Umbilical cord (tissue), 2 donors: Measurements from ENCODE around the gene FFAR4. TPM values are rescaled to one million over a fixed set of nuclear protein-coding genes. Genes with fewer than 3 reads are reported as not detected.

Experiments used
- DNase-seq: peaks from one replicate; pipeline ENCODE4 v3.0.0-alpha.2; 2015; ENCODE audit warnings: low spot score
- total RNA-seq: library from RNA; depleted of rRNA; stranded (reverse); fragments of >200 nt; gene quantifications from one replicate; pipeline ENCODE4 v1.2.3, GENCODE V29; 2014; ENCODE audit warnings: low replicate concordance; ENCODE audit not compliant: insufficient read depth

Gene FFAR4
- total RNA-seq, 1 donor from 2014 or later, result 0.96 TPM

DNA sequence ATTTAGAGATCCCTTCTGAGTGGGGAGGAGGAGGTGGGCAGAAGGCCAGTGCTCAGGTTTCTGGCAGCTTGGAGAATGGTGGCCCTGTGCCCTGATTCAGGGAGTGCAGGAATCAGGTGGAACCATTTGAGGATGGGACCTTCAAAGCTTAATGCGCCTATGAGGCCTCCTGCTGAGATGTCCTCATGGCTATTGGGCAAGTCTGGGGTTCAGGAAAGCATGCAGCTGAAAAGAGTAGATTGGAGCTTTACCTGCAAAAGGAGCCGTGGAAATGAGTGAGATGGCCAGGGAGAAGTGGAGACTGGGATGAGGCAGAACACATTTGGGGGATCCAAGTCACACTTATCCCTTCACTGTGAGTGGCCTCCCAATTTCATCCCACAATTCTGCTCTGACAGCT is 6.1 kb downstream of the FFAR4 start:
- DNase-seq, result no peak

DNA sequence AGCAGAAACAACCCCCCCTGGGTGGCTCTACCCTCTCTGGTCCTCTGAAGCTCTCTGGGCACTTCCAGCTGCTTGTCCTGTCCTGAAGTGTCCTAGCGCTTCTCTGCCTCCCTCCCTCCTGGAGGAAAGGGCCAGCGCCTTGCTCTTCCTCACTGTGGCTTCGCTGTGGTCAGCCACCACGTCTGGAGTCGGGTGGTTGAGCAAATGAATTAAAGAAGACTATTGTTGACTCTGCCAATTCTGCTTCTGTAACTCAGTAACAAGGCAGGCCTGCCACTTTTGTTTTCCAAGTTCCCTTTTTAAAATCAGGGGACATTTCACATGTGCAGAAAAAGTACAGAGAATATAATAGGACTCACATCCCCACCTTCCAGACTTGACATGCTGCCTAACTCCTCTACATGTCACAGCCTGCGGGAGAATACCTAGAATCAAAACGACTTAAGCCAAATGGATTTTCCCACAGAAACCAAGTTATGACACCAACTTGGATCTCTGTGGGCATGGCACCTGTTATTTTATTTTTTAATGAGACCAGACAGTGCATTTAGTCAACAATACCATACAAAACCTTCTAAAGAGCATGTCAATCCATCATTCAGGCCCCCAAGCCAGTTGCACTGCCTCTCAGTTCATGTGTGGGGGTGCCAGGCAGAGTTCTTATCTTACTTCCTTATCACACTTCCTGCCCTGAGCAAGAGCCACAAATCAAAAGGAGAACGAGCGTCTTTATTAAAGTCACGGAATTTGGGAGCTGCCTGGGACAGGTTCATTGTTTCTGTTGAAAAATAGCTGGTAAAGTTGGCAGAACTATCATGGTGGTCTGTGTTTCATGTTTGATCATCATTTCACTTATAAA is 6.8 kb downstream of the FFAR4 start:
- DNase-seq, result no peak

DNA sequence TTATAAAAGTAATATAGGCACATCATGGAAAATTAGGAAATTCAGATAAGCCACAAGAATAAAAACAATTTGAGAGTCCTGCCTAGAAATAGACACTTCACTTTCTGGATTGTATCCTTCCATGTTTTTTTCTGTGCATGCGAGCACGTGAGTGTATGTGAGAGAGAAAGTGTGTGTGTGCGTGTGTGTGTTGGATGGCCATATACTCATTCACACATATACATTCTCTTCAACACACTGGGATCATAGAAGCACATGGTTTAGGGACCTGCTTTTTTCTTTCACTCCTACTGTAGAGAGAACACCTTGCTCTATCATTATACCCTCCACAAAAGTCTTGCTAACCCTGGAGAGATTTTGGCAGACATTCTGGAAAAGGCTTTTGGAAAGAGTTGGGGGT is 7.5 kb downstream of the FFAR4 start:
- no peak for DNase-seq

DNA sequence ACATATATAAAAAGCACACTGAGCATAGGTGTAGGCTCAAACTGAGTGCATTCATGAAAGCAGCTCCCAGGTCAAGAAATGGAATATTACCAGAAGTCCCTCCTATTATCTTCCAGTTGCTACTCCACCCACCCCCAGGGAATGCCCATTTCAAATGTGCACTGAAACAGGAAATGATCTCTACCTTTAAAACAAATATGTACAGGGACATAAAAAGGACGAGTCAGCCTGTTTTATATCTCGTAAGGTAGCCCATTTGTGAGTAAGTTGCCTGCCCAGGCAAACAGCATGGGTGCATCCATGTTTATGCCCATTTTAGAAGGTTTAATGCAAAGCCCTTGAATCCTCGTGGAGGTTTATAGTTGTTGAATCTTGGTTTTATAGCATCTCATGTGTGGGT is 10.4 kb downstream of the FFAR4 start:
- no peak for DNase-seq

DNA sequence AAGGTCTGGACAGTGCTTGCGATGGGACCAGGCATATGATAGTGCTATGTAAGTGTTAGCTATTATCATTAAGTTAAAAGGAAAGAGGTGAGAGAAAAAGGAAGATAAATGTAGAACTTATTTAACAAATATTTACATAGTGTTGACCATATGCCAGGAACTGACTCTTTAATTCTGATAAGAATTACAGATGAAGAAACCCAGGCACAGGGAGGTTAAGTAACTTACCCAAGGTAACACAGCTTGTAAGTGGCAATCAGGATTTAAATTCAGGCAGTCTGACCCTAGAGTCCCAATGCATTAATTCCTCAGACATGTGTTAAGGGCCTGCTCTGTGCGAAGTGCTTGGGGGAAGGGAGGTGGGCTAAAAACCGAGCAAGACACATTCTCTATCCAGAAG is 11.1 kb downstream of the FFAR4 start:
- DNase-seq, result no peak

GRCh38 chr10:93579089-93579488 is 12.6 kb downstream of the FFAR4 start:
- no peak for DNase-seq

GRCh38 chr10:93579985-93580711 is 13.7 kb downstream of the FFAR4 start:
- DNase-seq, result no peak

DNA sequence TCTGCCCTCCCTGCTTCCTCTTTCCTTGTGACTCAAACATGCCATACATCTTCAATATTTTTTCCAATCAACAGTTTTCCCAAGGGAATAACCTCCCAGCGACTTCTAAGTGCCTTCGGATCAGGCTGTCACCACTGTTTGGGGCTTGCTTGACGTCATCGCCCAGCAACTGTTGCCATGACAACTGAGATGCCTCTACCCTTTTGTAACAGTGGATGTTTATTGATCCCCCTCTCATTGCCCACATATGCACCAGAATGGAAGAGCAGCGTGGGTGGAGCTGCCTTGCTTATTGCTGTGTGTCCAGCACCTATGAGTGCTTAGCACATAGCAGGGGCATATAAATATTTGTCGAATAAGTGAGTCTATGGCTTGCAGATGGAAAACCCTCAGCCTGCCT is 14.4 kb downstream of the FFAR4 start:
- no peak for DNase-seq

DNA sequence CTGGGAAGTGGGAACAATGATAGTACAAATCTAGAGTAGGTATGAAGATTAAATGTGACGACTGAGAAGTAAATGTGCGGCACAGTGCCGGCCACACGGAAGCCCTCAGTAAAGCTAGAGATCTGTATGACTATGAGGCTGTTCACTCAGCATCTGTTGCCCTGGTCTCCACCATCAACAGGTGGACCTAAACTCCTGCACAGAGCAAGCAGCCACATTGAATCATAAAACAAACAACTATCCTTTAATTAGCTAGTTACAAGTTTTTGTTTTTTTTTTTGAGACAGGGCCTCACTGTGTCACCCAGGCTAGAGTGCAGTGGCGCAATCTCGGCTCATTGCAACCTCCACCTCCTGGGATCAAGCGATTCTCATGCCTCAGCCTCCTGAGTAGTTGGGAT is 18.0 kb downstream of the FFAR4 start:
- DNase-seq, result no peak

- no peak for DNase-seq
Observed at GRCh38 chr10:93589648-93590562, 23.4 kb downstream of the FFAR4 start.

GRCh38 chr10:93590638-93591037 is 24.2 kb downstream of the FFAR4 start:
- DNase-seq, result no peak

DNA sequence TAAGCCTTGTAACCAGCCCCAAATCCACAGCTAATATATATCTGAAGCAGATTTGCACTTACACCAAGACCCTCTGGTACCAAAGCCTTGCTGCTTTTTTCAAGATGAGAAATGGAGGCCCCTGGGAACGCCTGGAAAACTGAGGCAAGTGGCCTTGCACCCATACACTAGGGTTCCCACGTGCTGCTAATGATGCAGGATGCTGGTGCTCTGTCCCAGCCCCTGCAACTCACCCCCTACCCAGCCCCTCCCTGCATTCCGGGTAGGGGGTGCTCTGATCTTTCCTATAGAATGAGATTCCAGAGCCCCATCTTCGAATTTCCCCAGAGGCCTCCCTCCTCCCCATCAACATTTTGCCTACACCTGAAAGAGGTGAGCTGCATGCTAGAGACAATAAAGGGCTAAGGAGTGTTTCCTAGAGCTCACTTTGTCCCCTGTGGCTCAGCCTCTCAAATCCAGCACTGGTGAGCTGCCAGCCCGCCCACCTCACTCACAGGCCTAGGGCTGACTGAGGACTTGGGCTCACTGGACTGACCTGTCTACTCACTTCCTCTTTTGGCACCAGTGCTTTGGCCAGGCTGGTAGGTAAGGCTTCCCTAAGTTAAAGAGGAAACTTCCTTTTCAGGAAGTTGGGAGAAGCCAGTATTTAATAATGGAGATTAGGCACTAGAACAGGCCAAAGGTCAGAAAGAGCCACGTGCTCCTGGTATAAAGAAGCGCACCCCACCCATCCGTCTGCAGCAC is 24.8 kb downstream of the FFAR4 start:
- no peak for DNase-seq

- no peak for DNase-seq
Observed at GRCh38 chr10:93593254-93593653, 26.8 kb downstream of the FFAR4 start.

DNA sequence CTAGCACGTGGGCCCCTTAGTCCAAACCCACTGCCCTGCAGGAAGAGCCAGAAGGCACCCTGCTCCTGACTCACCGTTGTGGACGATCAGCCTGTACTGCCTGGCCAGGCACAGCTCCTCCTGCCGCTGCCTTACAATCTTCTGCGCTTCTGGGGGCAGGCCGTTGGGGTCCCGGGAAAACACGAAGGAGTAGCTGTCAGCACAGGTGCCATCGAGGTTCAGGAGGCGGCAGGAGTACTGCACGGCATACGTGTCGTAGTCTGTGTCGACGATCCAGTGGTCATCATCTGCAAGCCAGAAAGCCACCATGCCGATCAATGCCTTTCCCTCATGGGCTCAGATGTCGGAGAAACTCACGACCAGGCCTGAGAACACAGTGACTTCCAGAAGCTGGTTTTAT is 27.3 kb downstream of the FFAR4 start:
- DNase-seq, result no peak

DNA sequence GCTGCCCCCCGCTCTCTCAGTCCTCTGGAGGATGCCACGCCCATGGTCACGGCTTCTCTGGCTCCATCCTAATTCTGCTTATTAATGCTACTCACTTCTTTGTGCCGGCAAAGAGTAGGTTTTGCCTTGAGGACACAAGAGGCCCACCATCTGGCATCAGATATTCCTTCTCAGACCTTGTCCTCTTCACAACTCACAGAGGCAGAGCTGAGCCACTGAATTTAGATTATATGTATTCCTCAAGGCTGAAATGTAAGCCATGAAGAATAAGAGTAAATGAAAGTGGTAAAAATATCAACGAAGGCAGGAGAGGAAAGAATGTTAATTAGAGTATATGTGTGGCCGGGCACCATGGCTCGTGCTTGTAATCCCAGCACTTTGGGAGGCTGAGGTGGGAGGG is 28.1 kb downstream of the FFAR4 start:
- no peak for DNase-seq

GRCh38 chr10:93595378-93596161 is 29.1 kb downstream of the FFAR4 start:
- peak; percentile 6 for DNase-seq

- no peak for DNase-seq
Observed at GRCh38 chr10:93596539-93596938, 30.1 kb downstream of the FFAR4 start.

GRCh38 chr10:93597075-93597599 is 30.7 kb downstream of the FFAR4 start:
- no peak for DNase-seq

DNA sequence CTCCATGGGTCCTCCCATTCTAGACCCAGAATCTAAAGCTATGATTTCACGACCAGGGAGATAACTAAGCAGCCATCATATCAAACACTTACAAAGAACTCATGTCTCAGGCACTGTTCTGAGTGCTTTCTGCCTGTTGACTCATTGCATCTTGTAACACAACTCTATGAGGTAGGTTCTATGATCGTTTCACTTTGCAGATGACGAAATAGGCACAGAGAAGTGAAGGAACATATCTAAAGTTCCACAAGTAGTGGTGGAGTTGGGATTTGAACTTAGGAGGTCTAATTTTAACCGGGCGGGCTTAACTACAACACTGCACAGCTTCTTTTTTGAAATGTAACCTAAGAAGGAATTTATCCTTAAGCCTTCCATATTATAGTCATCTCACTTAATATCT is 31.7 kb downstream of the FFAR4 start:
- no peak for DNase-seq

DNA sequence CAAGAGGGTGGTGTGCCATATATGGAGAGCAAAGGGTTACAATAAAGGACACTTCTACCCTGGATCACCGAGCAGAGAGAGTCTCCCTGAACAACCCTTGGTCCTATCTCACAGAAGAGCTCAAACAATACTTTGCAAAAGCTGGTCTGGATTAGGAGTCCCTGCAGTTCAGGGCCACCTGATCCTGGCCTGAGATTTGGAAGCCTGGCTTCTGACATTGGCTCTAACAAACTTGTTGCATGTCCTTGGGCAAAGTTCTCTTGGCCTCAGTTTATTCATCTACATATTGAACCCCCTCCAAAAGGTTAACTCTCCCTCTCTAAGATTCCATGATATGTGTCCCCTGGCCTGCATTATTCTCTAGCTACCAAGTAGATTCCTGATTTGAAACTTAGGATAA is 32.9 kb downstream of the FFAR4 start:
- DNase-seq, result no peak
